Smooth muscle cell (in vitro differentiated cells): ENCODE measurements around the gene ZIM2. TPM values are rescaled to one million over a fixed set of nuclear protein-coding genes. Genes with fewer than 3 reads are reported as not detected.

Experiments
- DNase-seq: peaks from one replicate; lab custom pipeline; 2025; ENCODE audit not compliant: unreplicated experiment; lab: John Stamatoyannopoulos, UW
- H2AFZ ChIP-seq: fragments of 200-600 bp; sonication (generic); 2 replicates; pipeline ENCODE4 v1.6.0; 2016; ENCODE audit warnings: antibody characterized with exemption, low read depth, mild to moderate bottlenecking
- H3F3A ChIP-seq: fragments of 200-600 bp; sonication (generic); 2 replicates; pipeline ENCODE4 v1.6.0; 2017; ENCODE audit warnings: antibody characterized with exemption, low read depth
- H3K27ac ChIP-seq: fragments of 200-600 bp; sonication (generic); 2 replicates; pipeline ENCODE4 v1.5.1; 2016; ENCODE audit warnings: low read depth, mild to moderate bottlenecking
- H3K27me3 ChIP-seq: fragments of 200-600 bp; sonication (generic); 2 replicates; pipeline ENCODE4 v1.6.1; 2016; ENCODE audit warnings: low read depth, mild to moderate bottlenecking
- H3K36me3 ChIP-seq: fragments of 200-600 bp; sonication (generic); 2 replicates; pipeline ENCODE4 v1.5.1; 2016; ENCODE audit warnings: low read depth
- H3K4me1 ChIP-seq: fragments of 200-600 bp; sonication (generic); 2 replicates; pipeline ENCODE4 v1.5.1; 2016; ENCODE audit warnings: low read depth
- H3K4me2 ChIP-seq: fragments of 200-600 bp; sonication (generic); 2 replicates; pipeline ENCODE4 v1.6.0; 2016; ENCODE audit warnings: mild to moderate bottlenecking
- H3K4me3 ChIP-seq: fragments of 200-600 bp; sonication (generic); 2 replicates; pipeline ENCODE4 v1.5.1; 2016; ENCODE audit warnings: mild to moderate bottlenecking
- H3K79me2 ChIP-seq: fragments of 200-600 bp; sonication (generic); 2 replicates; pipeline ENCODE4 v1.6.0; 2016; ENCODE audit warnings: low read depth, mild to moderate bottlenecking
- H3K9ac ChIP-seq: fragments of 200-600 bp; sonication (generic); 2 replicates; pipeline ENCODE4 v1.6.0; 2016; ENCODE audit warnings: low read depth
- H3K9me3 ChIP-seq: fragments of 200-600 bp; sonication (generic); replicated peaks from 2 replicates; pipeline ENCODE4 v1.5.1; 2016; ENCODE audit warnings: low read depth
- H4K20me1 ChIP-seq: fragments of 200-600 bp; sonication (generic); 2 replicates; pipeline ENCODE4 v1.6.0; 2016; ENCODE audit warnings: low read depth
- WGBS: methylation state at CpG from one replicate; pipeline ENCODE4 v1.1.7; 2016; ENCODE audit warnings: low lambda C conversion rate; 5-methylcytosine and 5-hydroxymethylcytosine counted together
- polyA plus RNA-seq: library from polyadenylated mRNA; unstranded; fragments of >200 nt; fragmentation: Nextera tagmentation; extraction: Ambion mirVana; gene quantifications from 2 replicates; pipeline ENCODE4 v1.2.1, GENCODE V29; 2016
- total RNA-seq: library from RNA; depleted of rRNA; stranded (reverse); fragments of >200 nt; gene quantifications from 2 replicates; pipeline ENCODE4 v1.2.3, GENCODE V29; 2014
- TF ChIP-seq, protein P1 (sequence below): fragments of 200-600 bp; sonication (generic); IDR thresholded peaks from 2 replicates; pipeline ENCODE4 v1.5.1; 2017; ENCODE audit warnings: borderline replicate concordance, mild to moderate bottlenecking, antibody characterized with exemption; ENCODE audit not compliant: insufficient read depth, poor library complexity, severe bottlenecking

ZIM2 gene
- total and polyA plus RNA-seq, 2 experiments from 2014 or later = not detected

- no peaks in the 10 kb centered on the region for H3F3A ChIP-seq
- H3K36me3 ChIP-seq = no peaks in the 10 kb centered on the region
- H3K79me2 ChIP-seq = no peaks in the 10 kb centered on the region
- H3K4me1 ChIP-seq = no peaks in the 10 kb centered on the region
- H3K4me2 ChIP-seq = no peak overlapping the region
- TF ChIP-seq, protein P1, sequence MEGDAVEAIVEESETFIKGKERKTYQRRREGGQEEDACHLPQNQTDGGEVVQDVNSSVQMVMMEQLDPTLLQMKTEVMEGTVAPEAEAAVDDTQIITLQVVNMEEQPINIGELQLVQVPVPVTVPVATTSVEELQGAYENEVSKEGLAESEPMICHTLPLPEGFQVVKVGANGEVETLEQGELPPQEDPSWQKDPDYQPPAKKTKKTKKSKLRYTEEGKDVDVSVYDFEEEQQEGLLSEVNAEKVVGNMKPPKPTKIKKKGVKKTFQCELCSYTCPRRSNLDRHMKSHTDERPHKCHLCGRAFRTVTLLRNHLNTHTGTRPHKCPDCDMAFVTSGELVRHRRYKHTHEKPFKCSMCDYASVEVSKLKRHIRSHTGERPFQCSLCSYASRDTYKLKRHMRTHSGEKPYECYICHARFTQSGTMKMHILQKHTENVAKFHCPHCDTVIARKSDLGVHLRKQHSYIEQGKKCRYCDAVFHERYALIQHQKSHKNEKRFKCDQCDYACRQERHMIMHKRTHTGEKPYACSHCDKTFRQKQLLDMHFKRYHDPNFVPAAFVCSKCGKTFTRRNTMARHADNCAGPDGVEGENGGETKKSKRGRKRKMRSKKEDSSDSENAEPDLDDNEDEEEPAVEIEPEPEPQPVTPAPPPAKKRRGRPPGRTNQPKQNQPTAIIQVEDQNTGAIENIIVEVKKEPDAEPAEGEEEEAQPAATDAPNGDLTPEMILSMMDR = no peak
- no peak overlapping the region for H3K9ac ChIP-seq
- no peaks in the 10 kb centered on the region for H4K20me1 ChIP-seq
- no peaks in the 10 kb centered on the region for H3K27me3 ChIP-seq
- 82% methylated on average over 12 of the region's 12 CpGs for WGBS
- H2AFZ ChIP-seq = no peak overlapping the region
- H3K4me3 ChIP-seq = no peak overlapping the region
- no peak for DNase-seq
- H3K9me3 ChIP-seq = no peaks in the 10 kb centered on the region
- no peak overlapping the region for H3K27ac ChIP-seq
Measured at GRCh38 chr19:56841193-56841543, 642 bp upstream of the ZIM2 start.

GRCh38 chr19:56839652-56840450, 675 bp downstream of the ZIM2 start:
- H3K4me2 ChIP-seq = no peak overlapping the region
- no peaks in the 10 kb centered on the region for H3K36me3 ChIP-seq
- H4K20me1 ChIP-seq = no peaks in the 10 kb centered on the region
- no peak overlapping the region for H3K27ac ChIP-seq
- H3K9ac ChIP-seq = no peak overlapping the region
- H3K4me3 ChIP-seq = no peak overlapping the region
- no peaks in the 10 kb centered on the region for H3K4me1 ChIP-seq
- H3K79me2 ChIP-seq = no peaks in the 10 kb centered on the region
- no peaks in the 10 kb centered on the region for H3K9me3 ChIP-seq
- H3F3A ChIP-seq = no peaks in the 10 kb centered on the region
- DNase-seq = no peak
- WGBS = 97% methylated on average over 45 of the region's 48 CpGs
- H3K27me3 ChIP-seq = no peaks in the 10 kb centered on the region
- H2AFZ ChIP-seq = no peak overlapping the region
- TF ChIP-seq, protein P1 = no peak

- Histone ChIP-seq H3K79me2 (no peaks in the 10 kb centered on the region), H3K27me3 (no peaks in the 10 kb centered on the region), H3K4me2 (no peak overlapping the region), H3F3A (no peaks in the 10 kb centered on the region), H3K4me3 (no peak overlapping the region), H3K36me3 (no peaks in the 10 kb centered on the region), H3K9ac (no peak overlapping the region), H3K4me1 (no peaks in the 10 kb centered on the region), H4K20me1 (no peaks in the 10 kb centered on the region), H3K9me3 (no peaks in the 10 kb centered on the region), H2AFZ (no peak overlapping the region), H3K27ac (no peak overlapping the region)
- 89% methylated on average over 34 of the region's 34 CpGs for WGBS
- DNase-seq = no peak
- TF ChIP-seq, protein P1 = no peak
Measured at GRCh38 chr19:56838909-56839651, 1.4 kb downstream of the ZIM2 start.
